ENCODE results near the gene KDM4C.
"Not testable (repeated sequence)": the region's sequence is repeated elsewhere in the genome, so short reads cannot be mapped to it uniquely, and the experiment has no call there.

KDM4C gene

DNA sequence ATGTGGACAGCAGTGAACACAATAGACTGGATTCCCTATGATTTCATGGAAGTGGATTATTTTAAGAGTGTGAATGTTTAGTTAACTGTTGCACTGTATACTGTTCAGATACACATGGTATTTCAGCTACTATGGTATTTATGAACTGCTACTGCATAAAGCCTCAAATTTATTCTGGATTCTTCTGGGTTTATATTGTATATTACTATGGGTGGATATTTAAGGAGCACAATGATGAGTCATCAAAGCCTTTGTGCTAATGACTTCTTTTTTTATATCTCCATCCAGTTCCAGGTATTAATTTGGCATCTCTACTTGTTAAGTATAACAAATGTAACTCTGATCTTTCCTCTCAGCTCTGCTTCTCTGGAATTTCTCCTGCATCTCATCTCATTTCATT lies 6.8 kb downstream of the KDM4C start:
- TF ChIP-seq, protein P1, sequence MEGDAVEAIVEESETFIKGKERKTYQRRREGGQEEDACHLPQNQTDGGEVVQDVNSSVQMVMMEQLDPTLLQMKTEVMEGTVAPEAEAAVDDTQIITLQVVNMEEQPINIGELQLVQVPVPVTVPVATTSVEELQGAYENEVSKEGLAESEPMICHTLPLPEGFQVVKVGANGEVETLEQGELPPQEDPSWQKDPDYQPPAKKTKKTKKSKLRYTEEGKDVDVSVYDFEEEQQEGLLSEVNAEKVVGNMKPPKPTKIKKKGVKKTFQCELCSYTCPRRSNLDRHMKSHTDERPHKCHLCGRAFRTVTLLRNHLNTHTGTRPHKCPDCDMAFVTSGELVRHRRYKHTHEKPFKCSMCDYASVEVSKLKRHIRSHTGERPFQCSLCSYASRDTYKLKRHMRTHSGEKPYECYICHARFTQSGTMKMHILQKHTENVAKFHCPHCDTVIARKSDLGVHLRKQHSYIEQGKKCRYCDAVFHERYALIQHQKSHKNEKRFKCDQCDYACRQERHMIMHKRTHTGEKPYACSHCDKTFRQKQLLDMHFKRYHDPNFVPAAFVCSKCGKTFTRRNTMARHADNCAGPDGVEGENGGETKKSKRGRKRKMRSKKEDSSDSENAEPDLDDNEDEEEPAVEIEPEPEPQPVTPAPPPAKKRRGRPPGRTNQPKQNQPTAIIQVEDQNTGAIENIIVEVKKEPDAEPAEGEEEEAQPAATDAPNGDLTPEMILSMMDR (IDR thresholded peaks at IDR 0.05; ENCODE audit: borderline replicate concordance, insufficient read depth, low read depth, low read length), result no peak

DNA sequence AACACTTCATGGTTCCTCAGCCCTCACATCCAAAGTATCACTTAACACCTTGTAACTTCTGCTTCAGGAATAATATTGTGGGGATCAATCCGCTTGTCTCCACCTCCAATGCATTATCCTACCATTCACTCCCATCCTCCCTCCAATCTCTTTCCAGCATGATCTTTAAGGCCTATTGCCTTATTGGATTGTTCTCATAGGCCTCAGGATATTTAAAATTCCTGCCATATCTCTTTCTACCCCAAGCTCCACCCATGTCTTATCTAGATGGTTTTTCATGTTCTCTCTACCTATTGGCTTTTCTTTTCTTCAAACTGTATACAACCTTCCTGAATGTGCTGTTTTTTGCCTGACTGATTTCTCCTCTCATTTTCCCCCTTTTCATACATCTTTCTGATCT lies 7.2 kb downstream of the KDM4C start:
- no peak overlapping the region for H3K4me3 ChIP-seq (ENCODE audit: low read depth, low read length)
- TF ChIP-seq, protein P1 (IDR thresholded peaks at IDR 0.05; ENCODE audit: borderline replicate concordance, insufficient read depth, low read depth, low read length), result no peak

More for the DNA sequence above, 6.8 kb downstream of the KDM4C start:
- H3K4me3 ChIP-seq (ENCODE audit: low read depth, low read length), result no peak overlapping the region

DNA sequence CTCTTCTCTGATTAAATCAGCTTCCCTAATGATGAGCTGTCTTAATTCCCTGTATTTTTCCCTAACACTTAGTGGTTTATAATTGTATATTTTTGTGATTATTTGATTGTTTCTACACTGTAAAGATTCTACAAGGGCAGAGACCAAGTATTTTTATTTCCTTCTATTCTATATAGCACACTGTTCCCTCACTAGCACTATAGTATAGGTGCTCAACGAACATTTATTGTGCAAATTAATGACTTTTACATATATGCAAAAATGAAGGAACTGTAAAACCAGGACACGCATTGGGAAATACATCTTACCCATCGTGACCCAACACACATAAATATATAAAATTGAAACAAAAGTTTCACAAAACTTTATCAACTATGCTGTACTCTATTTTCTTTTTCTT lies 7.6 kb downstream of the KDM4C start:
- H3K4me3 ChIP-seq (ENCODE audit: low read depth, low read length), result no peak overlapping the region
- TF ChIP-seq, protein P1 (IDR thresholded peaks at IDR 0.05; ENCODE audit: borderline replicate concordance, insufficient read depth, low read depth, low read length), result no peak

DNA sequence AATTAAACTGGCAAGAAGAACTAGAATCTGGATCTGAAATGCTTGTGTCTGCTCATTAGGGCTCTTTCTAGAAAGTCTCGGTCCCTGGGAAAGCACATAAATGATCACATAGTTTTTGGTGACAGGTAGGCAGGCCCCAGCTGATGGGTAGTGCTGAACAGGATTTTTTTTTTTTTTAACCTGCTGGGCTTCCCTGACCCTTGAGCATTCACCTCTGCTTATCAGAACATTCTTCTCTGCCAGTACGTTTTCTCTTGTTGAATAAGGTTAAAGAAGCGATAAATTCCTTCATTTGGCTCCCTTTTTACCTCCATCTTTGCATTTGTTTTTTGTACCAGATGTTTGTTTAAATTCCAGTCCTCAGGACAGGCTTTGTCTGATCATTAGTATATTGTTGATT lies 8.8 kb downstream of the KDM4C start:
- TF ChIP-seq, protein P1 (IDR thresholded peaks at IDR 0.05; ENCODE audit: borderline replicate concordance, insufficient read depth, low read depth, low read length), result no peak

DNA sequence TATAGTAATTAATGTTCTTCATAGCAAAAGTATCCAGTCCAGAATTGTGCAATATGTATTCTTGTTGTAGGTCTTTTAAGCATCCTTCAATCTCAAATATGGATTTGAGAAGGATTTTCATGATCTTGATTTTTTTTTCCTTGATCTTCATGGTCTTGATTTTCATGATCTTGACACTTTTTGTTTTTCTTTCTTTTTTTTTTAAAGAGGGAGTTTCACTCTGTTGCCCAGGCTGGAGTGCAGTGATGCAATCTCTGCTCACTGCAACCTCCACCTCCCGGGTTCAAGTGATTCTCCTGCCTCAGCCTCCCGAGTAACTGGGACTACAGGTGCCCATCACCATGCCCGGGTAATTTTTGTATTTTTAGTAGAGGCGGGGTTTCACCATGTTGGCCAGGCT lies 10.8 kb downstream of the KDM4C start:
- not testable (repeated sequence) for H3K4me3 ChIP-seq (ENCODE audit: low read depth, low read length)

More for the DNA sequence above, 8.8 kb downstream of the KDM4C start:
- no peak overlapping the region for H3K4me3 ChIP-seq (ENCODE audit: low read depth, low read length)

DNA sequence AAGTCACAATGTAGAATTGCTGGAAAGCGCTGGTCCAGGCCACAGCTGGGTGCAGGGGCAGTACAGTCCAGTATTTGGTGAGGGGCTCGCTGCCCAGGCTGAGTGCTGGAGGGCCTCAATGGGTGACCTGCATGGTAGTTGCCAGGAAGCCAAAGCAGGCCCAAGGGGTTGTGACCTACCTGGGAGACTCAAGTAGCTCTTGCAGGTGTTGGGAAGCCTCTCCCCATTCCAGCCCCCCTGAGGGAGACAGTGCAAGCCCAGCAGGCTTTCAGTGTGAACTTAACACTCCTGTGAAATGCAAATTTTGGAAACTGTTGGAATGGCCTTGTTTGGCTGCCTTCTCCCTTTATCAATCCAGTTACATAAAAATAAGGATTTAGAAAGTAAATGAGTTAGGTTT lies 13.9 kb downstream of the KDM4C start:
- TF ChIP-seq, protein P1 (IDR thresholded peaks at IDR 0.05; ENCODE audit: borderline replicate concordance, insufficient read depth, low read depth, low read length), result no peak

DNA sequence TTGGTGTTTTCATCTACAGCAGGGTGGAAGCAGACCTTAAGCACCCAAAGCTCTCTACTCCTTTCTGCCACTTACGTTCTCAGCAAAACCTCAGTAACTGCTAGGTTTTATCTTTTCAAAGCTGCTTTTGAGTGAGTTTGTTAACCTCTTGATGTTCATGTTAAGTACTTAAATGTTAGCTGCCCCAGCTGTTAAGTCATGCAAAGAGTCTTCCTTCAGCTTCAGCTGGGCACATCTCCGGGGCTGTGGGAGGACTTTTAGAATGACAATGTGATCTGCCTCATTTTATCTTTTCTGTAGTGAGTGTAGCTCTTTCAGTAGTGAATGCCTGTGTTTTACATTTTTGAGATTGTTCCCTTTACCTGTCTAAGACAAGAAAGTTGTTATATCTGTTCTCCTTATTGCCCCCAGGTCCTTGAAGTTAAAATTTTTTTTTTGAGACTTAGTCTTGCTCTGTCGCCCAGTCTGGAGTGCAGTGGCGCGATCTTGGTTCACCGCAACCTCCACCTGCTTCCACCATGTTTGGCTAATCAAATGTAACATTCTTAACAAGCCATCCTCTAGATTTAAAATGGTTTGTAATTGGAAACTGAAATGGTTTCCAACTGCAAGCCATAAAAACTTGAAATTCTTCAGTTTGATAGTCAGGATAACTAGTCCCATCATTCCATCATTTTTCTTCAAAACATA lies 19.6 kb downstream of the KDM4C start:
- H3K4me3 ChIP-seq (ENCODE audit: low read depth, low read length), result no peak overlapping the region
- TF ChIP-seq, protein P1 (IDR thresholded peaks at IDR 0.05; ENCODE audit: borderline replicate concordance, insufficient read depth, low read depth, low read length), result no peak

More for the DNA sequence above, 13.9 kb downstream of the KDM4C start:
- H3K4me3 ChIP-seq (ENCODE audit: low read depth, low read length), result no peak overlapping the region
